HG02642 (cell line): ENCODE measurements around the gene ZC3H12C.
"Not testable (repeated sequence)": the region's sequence is repeated elsewhere in the genome, so short reads cannot be mapped to it uniquely, and the experiment has no call there.

Experiments used
- ATAC-seq: cut with Tn5 transposase; IDR thresholded peaks from one replicate; pipeline ENCODE4 v1.9.1; 2021; ENCODE audit warnings: mild to moderate bottlenecking; ENCODE audit not compliant: unreplicated experiment, poor library complexity

Gene ZC3H12C

GRCh38 chr11:110174645-110175310 lies 81.6 kb downstream of the ZC3H12C start:
- ATAC-seq: no peak

- no peak for ATAC-seq
These were observed 83.3 kb downstream of the ZC3H12C start for GRCh38 chr11:110176366-110177085.

GRCh38 chr11:110177086-110177456 lies 83.9 kb downstream of the ZC3H12C start:
- ATAC-seq: no peak

GRCh38 chr11:110179064-110179463 lies 85.9 kb downstream of the ZC3H12C start:
- ATAC-seq: no peak

GRCh38 chr11:110182886-110183285 lies 89.7 kb downstream of the ZC3H12C start:
- no peak for ATAC-seq

- ATAC-seq: no peak
These were observed 91.3 kb downstream of the ZC3H12C start for GRCh38 chr11:110184456-110184855.

- ATAC-seq: no peak
These were observed 92.0 kb downstream of the ZC3H12C start for GRCh38 chr11:110185121-110185591.

- ATAC-seq: no peak
These were observed 92.4 kb downstream of the ZC3H12C start for GRCh38 chr11:110185599-110185998.

- no peak for ATAC-seq
These were observed 93.3 kb downstream of the ZC3H12C start for GRCh38 chr11:110186456-110186855.

GRCh38 chr11:110186867-110187266 lies 93.7 kb downstream of the ZC3H12C start:
- no peak for ATAC-seq

GRCh38 chr11:110187731-110188130 lies 94.5 kb downstream of the ZC3H12C start:
- no peak for ATAC-seq

- ATAC-seq: no peak
These were observed 97.7 kb downstream of the ZC3H12C start for GRCh38 chr11:110190885-110191284.

- peak; percentile 69 for ATAC-seq
These were observed 99.6 kb downstream of the ZC3H12C start for GRCh38 chr11:110192604-110193282.

GRCh38 chr11:110194211-110194766 lies 101.1 kb downstream of the ZC3H12C start:
- ATAC-seq: not testable (repeated sequence)

GRCh38 chr11:110196241-110196754 lies 103.1 kb downstream of the ZC3H12C start:
- ATAC-seq: no peak

GRCh38 chr11:110196884-110197420 lies 103.8 kb downstream of the ZC3H12C start:
- no peak for ATAC-seq

- no peak for ATAC-seq
These were observed 105.0 kb downstream of the ZC3H12C start for GRCh38 chr11:110198031-110198729.

- ATAC-seq: no peak
These were observed 106.2 kb downstream of the ZC3H12C start for GRCh38 chr11:110199184-110199981.

GRCh38 chr11:110200241-110200640 lies 107.0 kb downstream of the ZC3H12C start:
- no peak for ATAC-seq
